Activated CD4-positive, alpha-beta T cell treated with anti-CD3 and anti-CD28 coated beads, Interleukin-2, amount 50 U/mL, for 1 hour (primary cell): Measurements from ENCODE around the gene ZNF276.
"Not testable (repeated sequence)": the region's sequence is repeated elsewhere in the genome, so short reads cannot be mapped to it uniquely, and the experiment has no call there.

Experiments
- DNase-seq: peaks from one replicate; pipeline ENCODE4 v3.0.0-alpha.2; 2020

ZNF276 gene

DNA sequence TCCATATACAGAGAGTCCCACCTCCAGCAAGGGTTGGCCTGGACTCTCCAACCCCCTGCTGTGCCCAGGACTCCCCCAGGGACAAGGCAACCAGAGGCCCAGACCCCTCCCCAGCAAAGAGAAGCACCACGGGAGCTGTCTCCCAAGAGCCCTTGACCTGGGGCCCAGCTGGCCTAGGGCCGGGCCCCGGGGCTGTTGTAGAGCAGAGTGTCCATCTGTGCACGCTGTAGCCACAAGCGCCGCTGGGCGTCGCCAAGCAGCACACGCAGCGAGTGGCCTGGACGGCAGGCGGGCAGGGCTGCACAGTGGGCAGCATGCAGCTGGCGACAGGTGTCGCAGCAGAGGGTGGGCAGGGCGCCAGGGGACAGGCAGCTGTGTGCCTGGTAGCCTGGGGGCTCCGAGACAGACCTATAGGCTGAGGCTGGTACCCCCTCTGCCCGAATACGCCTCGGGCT, 24.1 kb upstream of the ZNF276 start:
- DNase-seq: no peak

DNA sequence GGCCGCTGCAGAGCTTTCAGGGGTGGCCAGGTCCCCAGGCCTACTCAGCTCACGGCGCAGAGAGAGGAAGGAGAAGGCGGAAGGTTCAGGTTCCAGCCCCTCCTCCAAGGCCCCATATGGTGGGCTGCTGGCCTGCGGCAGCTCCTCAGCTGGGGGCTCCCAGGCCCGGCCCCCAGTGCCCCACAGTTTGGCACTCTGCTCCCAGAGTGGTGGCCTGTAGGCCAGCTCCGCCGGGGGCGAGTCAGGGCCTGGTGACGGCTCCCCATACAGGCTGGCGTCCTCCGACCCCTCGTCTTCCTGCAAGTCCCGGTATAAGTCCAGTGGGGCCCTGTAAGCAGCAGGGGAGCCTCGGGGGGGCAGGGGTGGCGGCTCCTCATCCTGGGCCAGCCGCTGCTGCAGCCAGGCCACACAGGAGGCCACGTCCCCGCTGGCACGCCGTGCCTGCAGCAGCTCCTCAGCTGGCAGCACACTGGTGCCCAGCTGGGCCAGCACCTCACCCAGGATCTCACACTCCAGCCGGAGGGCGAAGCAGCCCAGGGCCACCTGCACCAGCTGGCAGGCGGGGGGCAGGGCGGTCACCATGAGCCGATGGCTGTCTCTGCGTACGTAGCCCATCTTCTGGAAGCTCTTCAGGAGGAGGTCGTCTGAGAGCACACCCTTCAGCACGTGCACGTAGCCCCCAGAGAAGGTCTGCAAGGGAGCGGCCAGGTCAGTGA, 23.6 kb upstream of the ZNF276 start:
- DNase-seq: no peak

DNA sequence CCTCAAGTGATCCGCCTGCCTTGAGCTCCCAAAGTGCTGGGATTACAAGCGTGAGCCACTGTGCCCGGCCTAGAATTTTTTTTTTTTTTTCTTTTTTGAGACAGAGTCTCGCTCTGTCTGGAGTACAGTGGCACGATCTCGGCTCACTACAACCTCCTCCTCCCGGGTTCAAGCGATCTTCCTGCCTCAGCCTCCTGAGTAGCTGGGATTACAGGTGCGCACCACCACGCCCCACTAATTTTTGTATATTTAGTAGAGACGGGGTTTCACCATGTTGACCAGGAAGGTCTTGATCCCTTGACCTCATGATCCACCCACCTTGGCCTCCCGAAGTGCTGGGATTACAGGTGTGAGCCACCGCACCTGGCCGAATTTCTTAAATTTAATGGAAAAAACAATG, 22.6 kb upstream of the ZNF276 start:
- DNase-seq: not testable (repeated sequence)

DNA sequence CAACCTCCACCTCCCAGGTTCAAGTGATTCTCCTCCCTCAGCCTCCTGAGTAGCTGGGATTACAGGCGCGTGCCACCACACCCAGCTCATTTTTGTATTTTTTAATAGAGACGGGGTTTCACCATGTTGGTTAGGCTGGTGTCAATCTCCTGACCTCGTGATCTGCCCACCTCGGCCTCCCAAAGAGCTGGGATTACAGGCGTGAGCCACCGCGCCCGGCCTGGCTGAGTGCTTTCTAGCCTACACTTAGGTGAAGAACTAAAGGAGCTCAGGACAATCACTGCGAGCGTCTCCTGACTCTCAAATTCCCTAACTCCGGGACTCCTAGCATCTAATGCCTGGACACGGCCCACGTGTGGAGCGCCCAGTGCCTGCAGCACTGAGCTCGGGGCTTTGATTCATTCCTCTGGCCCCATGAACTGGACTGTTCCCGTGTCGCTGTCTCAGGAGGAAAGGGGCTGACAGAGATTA, 21.7 kb upstream of the ZNF276 start:
- DNase-seq: not testable (repeated sequence)

DNA sequence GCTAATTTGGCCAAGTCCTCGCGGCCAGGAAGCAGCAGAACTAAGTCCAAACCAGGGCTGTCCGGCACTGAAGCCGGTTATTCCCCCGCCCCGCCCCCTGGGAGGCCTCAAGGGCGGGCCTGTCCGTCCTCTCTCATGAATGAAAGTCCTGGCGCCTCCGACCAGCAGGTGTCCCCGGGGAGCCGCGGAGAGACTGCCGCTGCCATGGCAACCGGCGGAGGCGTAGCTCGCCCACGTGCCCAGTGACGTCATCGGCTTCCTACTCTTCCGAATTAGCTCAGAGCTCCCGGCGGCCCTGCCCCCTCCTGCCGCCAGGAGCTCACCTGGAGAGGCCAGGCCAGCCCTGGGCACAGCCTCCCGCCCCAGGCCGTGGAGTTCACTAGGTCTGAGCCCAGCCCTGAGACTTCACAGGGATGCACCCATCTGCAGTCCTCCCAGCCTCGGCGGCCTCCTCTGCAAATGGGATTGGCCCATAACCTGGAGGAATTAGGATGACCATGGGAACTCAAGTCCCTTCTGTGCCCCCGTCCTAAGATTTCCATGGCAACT, 21.2 kb upstream of the ZNF276 start:
- peak; percentile 96 for DNase-seq

DNA sequence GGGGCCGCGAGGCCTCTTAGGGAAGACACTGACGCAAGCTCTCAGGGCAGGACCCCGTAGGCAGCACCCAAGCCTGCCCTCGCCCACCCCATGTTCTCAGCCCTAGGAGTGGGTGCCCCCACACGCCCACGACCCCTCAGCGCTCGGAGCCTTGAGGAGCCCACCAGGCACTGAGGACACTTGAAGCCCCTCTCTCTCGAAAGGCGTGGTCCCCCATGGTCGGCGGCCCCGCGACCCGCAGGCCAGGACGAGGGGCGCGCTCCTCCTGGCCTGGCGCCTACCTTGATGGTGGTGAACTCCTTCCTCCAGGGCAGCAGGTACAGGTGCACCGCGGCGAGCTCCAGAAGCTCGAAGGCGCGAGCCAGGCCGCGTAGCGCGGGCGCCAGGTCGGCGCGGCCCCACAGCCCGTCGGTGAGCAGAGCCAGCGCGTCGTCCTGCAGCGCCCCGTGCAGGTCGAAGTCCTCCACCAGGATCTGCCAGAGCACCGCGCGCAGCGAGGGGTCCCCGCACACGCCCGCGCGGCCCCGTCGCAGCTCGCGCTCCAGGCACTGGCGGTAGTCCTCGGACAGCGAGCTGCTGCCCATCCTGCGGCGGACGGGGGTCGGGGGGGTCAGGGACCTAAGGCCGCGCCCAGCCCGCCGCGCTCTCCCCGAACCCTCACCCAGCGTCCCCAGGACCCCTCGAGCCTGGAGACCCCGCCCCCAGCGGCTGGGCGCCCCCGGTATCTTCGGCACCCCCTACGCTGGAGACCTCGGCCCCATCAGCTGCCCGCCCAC, 20.5 kb upstream of the ZNF276 start:
- DNase-seq: peak; percentile 55

DNA sequence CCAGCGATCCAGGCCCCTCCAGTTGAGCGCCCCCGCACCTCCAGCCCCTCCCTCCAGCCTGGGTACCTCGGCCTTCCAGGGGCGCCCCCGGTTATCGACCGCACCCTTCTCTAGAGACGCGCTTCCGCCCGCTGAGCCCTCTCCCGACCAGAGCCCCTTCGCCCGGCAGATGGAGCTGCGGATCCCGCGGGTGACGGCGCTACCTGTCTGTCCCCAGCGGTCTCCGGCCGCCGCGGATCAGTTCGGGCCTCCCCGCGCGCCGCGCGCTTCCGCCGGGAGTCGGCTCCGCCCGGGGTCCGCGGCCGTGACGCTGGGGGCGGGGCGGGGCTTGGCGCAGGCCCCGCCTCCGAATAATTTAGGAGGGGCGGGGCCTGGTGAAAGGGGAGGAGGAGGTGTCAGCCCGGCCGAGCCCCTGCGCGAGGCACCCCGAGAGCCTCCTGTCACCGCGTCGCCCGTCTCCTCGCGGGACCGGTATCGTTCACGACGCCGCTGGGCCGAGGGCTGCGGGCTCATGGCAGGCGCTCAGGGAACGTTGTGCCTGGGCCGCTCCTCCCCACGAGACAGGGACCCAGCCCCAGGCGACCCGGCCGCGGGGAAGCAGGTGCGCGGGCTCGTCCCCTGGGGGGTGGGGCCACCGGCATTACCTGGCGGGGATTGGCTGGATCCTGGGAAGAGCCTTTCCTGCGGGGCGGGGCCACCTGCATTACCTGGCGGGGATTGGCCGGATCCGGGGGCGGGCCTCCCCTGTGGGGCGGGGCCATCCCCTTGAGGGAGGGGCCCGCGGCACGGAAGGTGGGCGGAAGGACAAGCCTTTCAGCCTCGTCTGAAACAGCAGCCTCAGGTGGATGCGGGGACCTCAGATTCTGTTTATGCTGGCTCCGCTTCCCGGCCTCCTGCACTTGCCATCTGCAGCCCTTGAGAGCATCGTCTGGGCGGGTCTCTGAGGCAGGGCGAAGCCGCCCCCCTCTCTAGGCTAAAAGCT, 19.6 kb upstream of the ZNF276 start, which contains the start of gene SPATA2L:
Gene SPATA2L, minus strand, starts transcription at position 281 of the 982 bp plus-strand sequence. CDS start 473 bp downstream, outside the sequence.
- peak; percentile 98 for DNase-seq

DNA sequence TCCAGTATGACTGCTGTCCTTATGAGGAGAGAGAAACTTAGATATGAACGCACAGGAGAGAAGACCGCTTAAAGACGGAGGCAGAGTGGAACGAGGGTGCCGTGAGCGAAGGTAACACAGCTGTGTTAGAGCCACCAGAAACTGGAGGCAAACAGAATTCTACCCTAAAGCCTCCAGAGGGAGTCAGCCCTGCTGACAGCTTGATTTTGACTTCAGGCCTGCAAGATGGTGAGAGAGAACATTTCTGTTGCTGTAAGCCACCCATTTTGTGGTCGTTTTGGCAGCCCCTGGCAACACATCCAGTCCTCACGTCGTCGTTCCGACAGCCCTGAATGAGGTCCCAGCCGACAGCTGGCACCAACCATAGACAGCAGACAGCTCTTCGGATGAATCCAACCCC, 17.1 kb upstream of the ZNF276 start:
- no peak for DNase-seq

DNA sequence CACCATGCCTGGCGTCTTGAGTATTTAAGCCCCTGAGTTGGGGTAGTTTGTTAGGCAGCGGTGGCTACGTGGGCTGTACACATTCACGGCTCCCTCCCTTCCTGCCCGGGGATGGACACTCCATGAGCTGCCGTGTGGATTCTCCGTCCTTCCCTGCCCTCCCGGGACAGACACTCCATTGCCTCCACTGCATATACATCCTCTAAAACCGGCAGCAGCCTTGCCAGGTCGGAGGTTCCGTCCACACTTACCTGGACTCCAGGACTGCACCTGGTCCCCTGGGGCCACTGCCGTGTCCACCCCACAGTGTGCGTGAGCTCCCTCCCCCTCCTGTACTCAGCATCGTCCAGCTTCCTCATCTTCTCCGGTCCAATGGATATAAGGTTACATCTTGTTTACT, 16.3 kb upstream of the ZNF276 start:
- DNase-seq: no peak

DNA sequence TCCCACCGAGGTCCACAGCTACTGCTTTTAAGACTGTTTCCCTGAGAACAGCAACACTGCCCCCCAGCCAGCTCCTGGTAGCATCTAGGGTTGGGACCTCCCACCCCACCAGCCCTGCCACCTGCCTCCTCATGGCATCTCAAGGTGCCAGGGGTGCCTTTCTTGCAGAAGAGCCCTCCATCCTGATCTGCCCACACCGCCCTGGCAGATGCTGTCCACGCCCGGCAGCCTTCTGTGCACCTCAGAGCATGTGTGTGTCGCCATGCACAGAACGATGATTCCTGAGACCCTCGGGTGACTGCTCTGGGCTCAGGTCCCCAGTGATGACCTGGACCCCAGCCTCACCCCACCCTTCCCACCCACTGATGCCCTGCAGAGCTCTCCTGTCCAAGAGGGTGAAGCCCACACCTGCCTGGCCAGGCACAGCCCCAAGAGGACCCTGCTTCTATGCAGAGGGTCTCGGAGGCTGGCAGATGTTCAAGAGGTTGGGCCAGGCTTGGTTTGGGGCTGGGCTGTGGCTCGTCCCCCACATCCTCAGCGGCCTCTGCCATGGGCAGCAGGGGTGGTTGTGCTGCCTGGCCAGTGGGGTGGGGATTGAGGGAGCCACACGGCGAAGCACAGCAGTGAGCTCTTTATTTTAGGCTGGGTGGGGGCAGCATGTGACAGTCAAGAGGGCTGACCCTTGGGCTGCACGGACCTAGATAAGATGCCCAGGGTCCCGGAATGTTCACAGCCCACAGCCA, 14.6 kb upstream of the ZNF276 start:
- DNase-seq: no peak

DNA sequence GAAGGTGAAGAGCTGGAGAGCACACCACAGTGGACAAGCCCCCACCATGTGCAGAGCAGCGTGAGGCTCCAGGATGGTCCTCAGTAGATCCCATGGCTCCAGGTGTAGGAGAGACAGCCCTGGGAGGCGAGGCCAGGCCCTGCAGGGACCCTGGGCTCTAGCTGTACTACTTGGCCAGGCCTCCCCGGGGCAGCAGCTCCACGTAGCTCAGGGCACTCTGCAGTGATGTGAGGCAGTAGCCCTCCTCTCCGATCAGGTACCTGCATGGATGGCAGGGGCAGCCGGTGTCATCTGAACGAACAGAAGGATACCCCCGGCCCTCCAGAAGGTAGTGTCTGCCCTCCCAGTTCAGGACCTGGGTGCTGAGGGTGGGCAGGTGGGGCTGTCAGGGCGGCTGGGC, 13.6 kb upstream of the ZNF276 start:
- DNase-seq: no peak

DNA sequence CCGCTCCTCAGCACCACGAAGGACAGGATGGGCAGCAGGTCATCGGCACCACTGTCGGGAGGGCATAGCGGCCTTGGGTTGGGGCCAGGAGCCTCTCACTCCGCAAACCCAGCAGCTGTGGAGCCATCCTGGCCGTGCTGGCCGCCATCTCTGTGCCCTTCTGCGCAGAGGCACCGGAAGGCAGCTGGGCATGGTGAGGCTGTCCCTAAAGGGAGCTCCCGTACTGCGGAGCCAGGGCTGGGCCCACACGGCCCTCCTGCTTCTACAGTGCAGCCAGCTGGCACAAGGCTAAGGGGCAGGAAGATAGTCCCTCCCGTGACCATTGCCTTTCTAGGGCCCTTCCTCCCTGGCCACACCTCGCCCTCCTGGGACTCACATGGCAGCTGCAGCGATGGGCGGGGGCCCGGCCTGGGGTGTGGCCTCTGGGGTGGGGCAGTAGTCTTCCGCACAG, 12.8 kb upstream of the ZNF276 start:
- DNase-seq: no peak

DNA sequence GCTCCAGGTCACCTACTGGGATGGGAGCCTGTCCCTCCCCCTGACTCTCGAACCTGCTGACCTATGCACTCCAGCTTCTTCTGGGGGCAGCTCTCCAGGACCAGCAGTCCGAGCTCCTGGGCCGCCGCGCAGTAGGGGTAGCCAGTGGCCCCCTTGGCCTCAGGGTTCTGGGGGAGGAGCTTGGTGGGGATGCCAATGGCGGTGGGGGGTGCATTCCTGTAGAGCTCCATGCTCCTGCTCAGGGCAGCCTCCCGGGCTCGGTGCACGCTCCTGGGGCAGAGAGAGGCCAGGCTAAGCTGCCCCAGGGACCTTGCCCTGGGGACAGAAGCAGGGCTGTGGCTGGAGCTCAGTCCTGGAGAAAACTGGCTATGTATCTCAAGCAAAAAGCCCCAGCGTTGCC, 12.2 kb upstream of the ZNF276 start:
- no peak for DNase-seq

DNA sequence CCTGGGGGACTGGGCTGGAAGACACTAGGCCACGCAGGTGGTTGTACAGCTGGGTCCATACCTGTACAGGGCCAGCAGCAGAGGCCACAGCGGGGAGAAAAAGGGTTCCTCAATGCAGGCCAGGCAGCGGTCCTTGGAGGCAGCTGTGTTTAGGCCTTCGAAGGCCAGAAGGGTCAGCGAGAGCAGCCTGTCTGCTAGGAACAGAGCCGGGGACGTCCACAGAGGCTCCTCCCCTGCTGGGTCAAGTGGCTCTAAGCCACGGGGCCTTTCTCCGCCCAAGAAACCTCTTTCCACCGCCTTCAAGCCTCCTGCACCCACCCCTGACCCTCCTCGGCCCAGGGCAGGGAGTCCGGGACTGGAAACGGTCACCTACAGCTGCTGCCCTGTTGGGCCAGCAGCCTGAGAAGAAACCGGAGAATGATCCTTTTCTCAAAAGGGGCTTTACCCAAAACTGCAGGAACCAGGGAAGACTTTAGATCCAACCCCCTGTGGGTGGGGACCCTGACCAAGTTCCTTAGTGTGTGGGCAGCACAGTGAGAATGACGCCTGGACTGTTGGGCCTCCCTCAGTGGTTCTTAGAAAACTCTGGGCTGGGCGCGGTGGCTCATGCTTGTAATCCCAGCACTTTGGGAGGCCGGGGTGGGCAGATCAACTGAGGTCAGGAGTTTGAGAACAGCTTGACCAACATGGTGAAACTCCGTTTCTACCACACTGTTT, 11.5 kb upstream of the ZNF276 start:
- no peak for DNase-seq

DNA sequence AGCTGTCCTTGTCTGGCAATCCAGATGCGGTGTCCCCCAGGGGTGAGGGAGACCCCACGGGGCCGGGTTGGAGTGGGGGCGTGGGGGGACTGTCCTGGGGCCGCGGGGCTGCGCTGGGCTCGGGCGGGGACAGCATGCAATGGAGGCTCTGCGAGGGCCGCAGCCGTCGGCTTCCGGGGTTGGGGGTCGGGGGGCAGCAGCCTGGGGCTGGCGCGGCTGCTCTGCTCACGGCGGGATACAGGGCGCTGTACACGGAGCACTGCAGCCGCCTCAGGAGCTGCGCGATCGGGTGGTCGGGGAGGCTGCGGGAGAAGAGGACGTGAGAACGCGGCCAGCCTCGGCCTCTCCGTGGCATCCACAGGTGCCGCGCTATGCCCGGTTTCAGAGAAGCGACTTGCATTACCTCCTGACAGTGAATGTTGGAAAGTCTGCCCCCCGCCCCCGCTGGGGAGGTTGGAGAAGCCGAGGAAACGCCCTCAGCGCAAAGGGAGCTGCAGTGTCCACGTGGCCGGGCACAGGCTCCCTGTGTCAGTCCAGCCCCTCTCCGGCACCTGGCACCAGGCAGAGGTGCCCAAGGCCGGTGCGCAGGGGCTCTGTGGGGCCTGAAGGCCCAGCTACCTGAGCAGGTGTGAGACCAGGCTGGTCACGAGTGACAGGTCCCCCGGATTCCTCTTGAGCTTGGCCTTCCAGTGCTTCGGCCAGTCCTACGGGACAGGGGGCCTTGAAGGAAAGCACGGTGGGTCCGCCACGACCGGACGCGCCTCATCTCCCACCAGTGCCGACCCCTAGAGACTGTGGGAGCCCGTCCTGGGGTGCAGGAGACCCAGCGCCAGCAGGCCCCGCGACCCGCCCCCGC, 10.4 kb upstream of the ZNF276 start:
- DNase-seq: no peak

DNA sequence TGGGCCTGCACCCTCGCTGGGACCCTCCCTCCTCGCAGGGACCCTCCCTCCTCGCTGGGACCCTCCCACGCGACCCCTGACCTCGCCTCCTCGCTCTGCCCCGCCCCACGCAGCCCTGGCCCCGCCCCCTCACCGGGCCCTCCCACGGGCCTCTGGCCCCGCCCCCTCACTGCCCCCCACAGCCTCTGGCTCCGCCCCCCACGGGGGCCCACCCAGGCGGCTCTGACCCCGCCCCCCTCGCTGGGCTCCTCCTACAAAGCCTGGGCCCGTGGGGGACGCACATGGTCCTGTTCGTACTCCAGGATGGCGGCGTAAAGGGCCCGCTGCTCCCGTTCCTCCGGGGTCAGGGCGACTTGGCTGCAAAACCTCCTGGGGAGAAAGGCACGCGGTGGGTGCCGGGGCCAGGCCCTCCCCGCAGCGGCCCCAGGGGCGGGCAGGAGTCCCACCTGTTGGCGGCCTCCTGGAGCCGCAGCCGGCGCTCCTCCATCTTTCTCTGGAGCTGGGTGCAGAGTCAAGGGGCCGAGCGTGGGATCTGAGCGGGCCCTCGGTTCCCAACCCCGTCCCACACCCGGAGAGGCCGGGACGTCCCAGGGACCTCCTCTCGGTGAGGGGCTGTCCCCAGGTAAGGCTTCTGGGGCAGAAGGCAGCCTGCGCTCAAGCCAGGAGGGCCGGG, 9.6 kb upstream of the ZNF276 start:
- peak; percentile 73 for DNase-seq

DNA sequence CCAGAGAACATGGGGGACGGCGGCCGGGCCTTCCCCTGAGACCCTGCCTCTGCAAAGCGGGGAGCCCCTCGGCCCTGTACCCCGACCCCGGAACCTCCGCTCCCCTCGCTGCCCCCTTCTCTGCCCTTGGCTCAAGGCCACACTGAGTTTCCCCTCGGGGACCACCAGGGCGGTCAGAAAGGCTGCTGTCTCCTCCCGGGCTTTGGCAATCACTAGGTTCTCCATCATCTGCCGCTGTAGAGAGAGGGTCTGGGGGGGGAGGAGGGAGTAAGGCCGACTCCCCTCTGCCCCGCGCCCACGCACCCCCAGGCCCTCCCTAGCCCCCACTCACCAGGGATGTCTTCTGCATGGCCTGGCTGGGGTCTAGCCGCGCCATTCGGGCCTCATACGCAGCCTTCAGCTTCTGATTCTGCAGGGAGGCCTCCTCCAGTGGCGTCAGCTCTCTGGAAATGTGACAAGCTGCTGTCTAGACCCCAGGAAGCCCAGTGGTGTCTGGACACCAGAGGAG, 9.0 kb upstream of the ZNF276 start:
- no peak for DNase-seq

DNA sequence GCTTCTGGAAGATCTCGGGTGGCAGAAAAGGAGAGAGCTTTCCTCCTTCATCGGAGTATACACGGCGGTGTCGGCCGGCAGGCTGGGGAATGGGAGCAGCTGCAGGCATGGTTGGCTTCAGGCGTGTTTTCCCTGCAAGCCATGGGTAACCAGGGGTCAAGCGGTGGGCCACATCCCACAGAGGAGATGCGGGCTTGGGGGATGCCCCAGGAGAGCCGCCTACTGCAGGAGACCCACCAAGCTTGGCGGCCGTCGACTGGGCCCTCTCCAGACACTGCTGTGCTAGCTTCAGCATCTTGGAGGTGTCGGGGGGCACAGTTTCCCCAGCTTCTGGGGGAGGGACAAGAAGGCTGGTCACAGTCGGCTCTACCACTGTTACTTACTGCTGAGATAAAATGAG, 4.8 kb upstream of the ZNF276 start:
- DNase-seq: no peak
